HFF-Myc (cell line): Measurements from ENCODE around the gene LIX1L.
A peak's percentile ranks its signal among the peaks of the same experiment; 100 is the strongest.

ENCODE experiments used
- DNase-seq: peaks from one replicate; pipeline ENCODE4 v3.0.0-alpha.2; 2011; ENCODE audit warnings: low read depth; ENCODE audit errors: extremely low read depth
- H3K4me3 ChIP-seq: replicated peaks from 2 replicates; pipeline ENCODE4 v1.5.1; 2011; ENCODE audit warnings: low read depth, mild to moderate bottlenecking, control low read depth, low read length
- CTCF ChIP-seq: IDR thresholded peaks from 2 replicates; pipeline ENCODE4 v1.5.1; 2012; ENCODE audit warnings: mild to moderate bottlenecking, low read depth, low read length, control low read depth; ENCODE audit errors: missing control alignments

The LIX1L gene

GRCh38 chr1:145961425-145962156 is 3.8 kb upstream of the LIX1L start:
- no peak for DNase-seq
- peak overlapping the region; percentile 80 for H3K4me3 ChIP-seq
- TF ChIP-seq CTCF, result no peak

- peak overlapping the region; percentile 80 for H3K4me3 ChIP-seq
- TF ChIP-seq CTCF, result no peak
- no peak for DNase-seq
Measured at GRCh38 chr1:145961109-145961424, 3.2 kb upstream of the LIX1L start.

- TF ChIP-seq CTCF, result peak; percentile 4
- no peak for DNase-seq
- peak overlapping the region; percentile 80 for H3K4me3 ChIP-seq
Measured at GRCh38 chr1:145960468-145961108, 2.8 kb upstream of the LIX1L start.

GRCh38 chr1:145959957-145960467 is 2.2 kb upstream of the LIX1L start:
- TF ChIP-seq CTCF, result no peak
- peak overlapping the region; percentile 80 for H3K4me3 ChIP-seq
- no peak for DNase-seq

GRCh38 chr1:145959333-145959732 is 1.5 kb upstream of the LIX1L start:
- DNase-seq, result no peak
- no peak overlapping the region for H3K4me3 ChIP-seq
- no peak for TF ChIP-seq CTCF

- no peak for TF ChIP-seq CTCF
- no peak overlapping the region for H3K4me3 ChIP-seq
- no peak for DNase-seq
Measured at GRCh38 chr1:145958734-145959133, 917 bp upstream of the LIX1L start.
